Measurements from ENCODE around the gene GDF7. TPM values are rescaled to one million over a fixed set of nuclear protein-coding genes. Genes with fewer than 3 reads are reported as not detected.

GDF7 gene
- total and polyA plus RNA-seq, 3 donors from 2014 or later = 0.62 to 1.1 (median 0.69) TPM

- H3K4me3 ChIP-seq = peak overlapping the region; percentile 32 to 54
- TF ChIP-seq CTCF (IDR thresholded peaks at IDR 0.05) (no peak), POLR2A (IDR thresholded peaks at IDR 0.05) (no peak)
- intact Hi-C loops (cut with DNase I; ENCODE audit: low total_unique reads) = no loop called here
- H3K9me3 ChIP-seq = no peaks in the 10 kb centered on the region
- WGBS, 2 donors = 1% methylated on average over 28 of the region's 62 CpGs; no CpG with 5 or more reads in 1 of the 2 donors
- H3K4me1 ChIP-seq = peaks cover 14% of the 10 kb centered on the region
- H3K27me3 ChIP-seq = peaks cover under 1% of the 10 kb centered on the region
- no peaks in the 10 kb centered on the region for H3K36me3 ChIP-seq (ENCODE audit: low read depth, missing control alignments)
- DNase-seq = no peak
- no peak overlapping the region for H3K27ac ChIP-seq
Observed at GRCh38 chr2:20667151-20667530, 197 bp downstream of the GDF7 start.

GRCh38 chr2:20667531-20668401 lies 822 bp downstream of the GDF7 start:
- 47 to 61% methylated on average over 16 to 39 of the region's 39 CpGs for WGBS, 2 donors
- Histone ChIP-seq H3K4me1 (peaks cover 14% of the 10 kb centered on the region), H3K27me3 (peaks cover 7% of the 10 kb centered on the region)

GRCh38 chr2:20668451-20668850 lies 1.5 kb downstream of the GDF7 start:
- H3K27ac ChIP-seq = no peak overlapping the region
- H3K27me3 ChIP-seq = peaks cover 8% of the 10 kb centered on the region
- H3K4me1 ChIP-seq = peaks cover 14% of the 10 kb centered on the region
- WGBS, 2 donors = 63 to 65% methylated on average over 4 to 6 of the region's 6 CpGs
- intact Hi-C loops (cut with DNase I; ENCODE audit: low total_unique reads) = no loop called here
- H3K4me3 ChIP-seq = no peak overlapping the region
- no peaks in the 10 kb centered on the region for H3K36me3 ChIP-seq (ENCODE audit: low read depth, missing control alignments)
- TF ChIP-seq POLR2A (IDR thresholded peaks at IDR 0.05) (no peak), CTCF (IDR thresholded peaks at IDR 0.05) (no peak)
- H3K9me3 ChIP-seq = no peaks in the 10 kb centered on the region
- no peak for DNase-seq

More at GRCh38 chr2:20667531-20668401, 822 bp downstream of the GDF7 start:
- no peak overlapping the region for H3K27ac ChIP-seq
- no peaks in the 10 kb centered on the region for H3K36me3 ChIP-seq (ENCODE audit: low read depth, missing control alignments)
- no peak for DNase-seq
- no peaks in the 10 kb centered on the region for H3K9me3 ChIP-seq
- TF ChIP-seq POLR2A (IDR thresholded peaks at IDR 0.05) (no peak), CTCF (IDR thresholded peaks at IDR 0.05) (no peak)
- intact Hi-C loops (cut with DNase I; ENCODE audit: low total_unique reads) = no loop called here
- peak overlapping the region in 1 of 2 donors; percentile 21 for H3K4me3 ChIP-seq

GRCh38 chr2:20668871-20669475 lies 2.0 kb downstream of the GDF7 start:
- TF ChIP-seq POLR2A (IDR thresholded peaks at IDR 0.05) (no peak), CTCF (IDR thresholded peaks at IDR 0.05) (no peak)
- Histone ChIP-seq H3K4me3 (no peak overlapping the region), H3K27ac (no peak overlapping the region), H3K36me3 (ENCODE audit: low read depth, missing control alignments) (no peaks in the 10 kb centered on the region), H3K9me3 (no peaks in the 10 kb centered on the region), H3K4me1 (peaks cover 14% of the 10 kb centered on the region), H3K27me3 (peaks cover 8% of the 10 kb centered on the region)
- 42 to 56% methylated on average over 7 to 8 of the region's 8 CpGs for WGBS, 2 donors
- DNase-seq = no peak
- intact Hi-C loops (cut with DNase I; ENCODE audit: low total_unique reads) = no loop called here
